HepG2 (cell line): ENCODE results near the gene SSBP2.

ENCODE experiments used
- FOXJ3 ChIP-seq: sonication (generic); formaldehyde crosslinking; IDR thresholded peaks from 2 replicates; pipeline ENCODE4 v1.4.0; 2020; ENCODE audit warnings: missing genetic modification reagents, mild to moderate bottlenecking, borderline replicate concordance
- GATAD2A ChIP-seq: IDR thresholded peaks from 2 replicates; pipeline ENCODE4 v1.6.1; 2016
- IKZF1 ChIP-seq: fragments of 450-650 bp; IDR thresholded peaks from 2 replicates; pipeline ENCODE4 v1.7.1; 2016
- NFYB ChIP-seq: sonication (generic); formaldehyde crosslinking; IDR thresholded peaks from 2 replicates; pipeline ENCODE4 v1.4.0; 2020; ENCODE audit warnings: missing genetic modification reagents
- SMC3 ChIP-seq: IDR thresholded peaks from 2 replicates; pipeline ENCODE4 v1.6.1; 2011; ENCODE audit warnings: low read length, improper control_type of control experiment
- ZIK1 ChIP-seq: sonication (generic); formaldehyde crosslinking; IDR thresholded peaks from 2 replicates; pipeline ENCODE4 v1.5.0; 2020; ENCODE audit warnings: mild to moderate bottlenecking, low read depth, missing genetic modification reagents, borderline replicate concordance
- ZNF24 ChIP-seq: fragments of 450-650 bp; IDR thresholded peaks from 2 replicates; pipeline ENCODE4 v1.6.1; 2017; ENCODE audit warnings: antibody characterized with exemption, mild to moderate bottlenecking
- ZNF331 ChIP-seq: sonication (generic); formaldehyde crosslinking; IDR thresholded peaks from 2 replicates; pipeline ENCODE4 v1.4.0; 2020; ENCODE audit warnings: missing genetic modification reagents
- ZNF44 ChIP-seq: sonication (generic); formaldehyde crosslinking; IDR thresholded peaks from 2 replicates; pipeline ENCODE4 v1.5.1; 2020; ENCODE audit warnings: mild to moderate bottlenecking, missing genetic modification reagents
- ZNF644 ChIP-seq: IDR thresholded peaks from 2 replicates; pipeline ENCODE4 v1.6.1; 2016; ENCODE audit warnings: low read depth
- ZNF687 ChIP-seq: sonication (generic); formaldehyde crosslinking; IDR thresholded peaks from 2 replicates; pipeline ENCODE4 v1.5.1; 2020; ENCODE audit warnings: mild to moderate bottlenecking, missing genetic modification reagents, moderate library complexity

GRCh38 chr5:81665795-81666194, 85.1 kb downstream of the SSBP2 start:
- TF ChIP-seq ZNF24, result no peak
- no peak for TF ChIP-seq ZNF44 (CRISPR knock-in tag)
- no peak for TF ChIP-seq ZIK1
- no peak for TF ChIP-seq SMC3
- no peak for TF ChIP-seq ZNF687 (CRISPR knock-in tag)
- TF ChIP-seq NFYB (CRISPR knock-in tag), result no peak
- no peak for TF ChIP-seq IKZF1
- TF ChIP-seq FOXJ3, result no peak
- TF ChIP-seq ZNF644, result no peak
- TF ChIP-seq GATAD2A (CRISPR knock-in tag), result no peak
- TF ChIP-seq ZNF331 (CRISPR knock-in tag), result no peak
